Sigmoid colon (tissue), 4 donors: ENCODE measurements around the gene SLC9A7.

ENCODE experiments used
- CTCF ChIP-seq, 4 experiments: fragments of 450-650 bp in 3 of 4; fragments of 200-600 bp in 1 of 4; IDR thresholded peaks; one replicate each; pipeline ENCODE4 v1.5.1; 2016 to 2019; ENCODE audit warnings: antibody characterized with exemption in 4 of 4, mild to moderate bottlenecking in 3 of 4, moderate library complexity in 2 of 4
- EP300 ChIP-seq, 4 donors: sonication (generic); formaldehyde crosslinking; IDR thresholded peaks; one replicate each; pipeline ENCODE4 v1.6.1; 2017; ENCODE audit warnings: antibody characterized with exemption in 4 of 4
- POLR2A ChIP-seq, 2 donors: fragments of 450-650 bp; IDR thresholded peaks; one replicate each; pipeline ENCODE4 v1.6.1; 2016; ENCODE audit warnings: antibody characterized with exemption in 2 of 2, mild to moderate bottlenecking in 2 of 2, moderate library complexity in 2 of 2
- POLR2AphosphoS5 ChIP-seq, 4 donors: sonication (generic); formaldehyde crosslinking; IDR thresholded peaks; one replicate each; pipeline ENCODE4 v1.6.1; 2017; ENCODE audit warnings: antibody characterized with exemption in 4 of 4

DNA sequence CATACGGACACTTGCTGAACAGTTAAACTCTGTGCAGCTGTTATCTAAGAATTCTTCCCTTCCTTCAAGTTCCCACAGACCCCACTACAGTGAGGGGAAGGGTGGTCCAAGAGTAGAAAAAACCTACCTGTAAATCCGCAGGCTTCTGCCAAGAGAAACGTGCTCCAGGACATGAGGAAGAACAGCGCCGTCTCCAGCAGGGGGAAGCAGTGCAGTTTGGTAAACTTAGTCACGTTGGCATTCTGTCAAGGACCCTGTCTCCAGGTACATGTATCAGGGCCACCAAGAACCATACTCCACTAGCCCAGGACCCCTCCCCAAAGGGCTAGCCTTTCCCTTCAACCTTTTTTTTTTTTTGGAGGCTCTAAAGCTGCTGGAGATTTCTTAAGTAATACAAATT is 105.4 kb downstream of the SLC9A7 start:
- no peak for TF ChIP-seq CTCF (IDR thresholded peaks at IDR 0.05)
- TF ChIP-seq POLR2AphosphoS5 (IDR thresholded peaks at IDR 0.05), result no peak
- no peak for TF ChIP-seq POLR2A (IDR thresholded peaks at IDR 0.05)
- no peak for TF ChIP-seq EP300 (IDR thresholded peaks at IDR 0.05)
